Osteoblast (primary cell): ENCODE results near the gene UBA52. TPM values are rescaled to one million over a fixed set of nuclear protein-coding genes. Genes with fewer than 3 reads are reported as not detected.

ENCODE experiments used
- DNase-seq: peaks from one replicate; pipeline ENCODE4 v3.0.0; 2011; ENCODE audit warnings: low spot score, mixed read lengths; ENCODE audit not compliant: insufficient read length; ENCODE audit errors: missing footprints
- H2AFZ ChIP-seq: 2 replicates; pipeline ENCODE4 v1.6.0; 2011; ENCODE audit warnings: mild to moderate bottlenecking, low read length
- H3K27ac ChIP-seq: 2 replicates; pipeline ENCODE4 v1.5.1; 2011; ENCODE audit warnings: mild to moderate bottlenecking, low read depth, low read length, moderate library complexity
- H3K27me3 ChIP-seq: 2 replicates; pipeline ENCODE4 v1.6.0; 2012; ENCODE audit warnings: mild to moderate bottlenecking, control low read depth, inconsistent platforms, low read length, moderate library complexity; ENCODE audit not compliant: insufficient read depth
- H3K36me3 ChIP-seq: 2 replicates; pipeline ENCODE4 v1.5.1; 2011; ENCODE audit warnings: mild to moderate bottlenecking, low read length, control low read depth, moderate library complexity; ENCODE audit not compliant: insufficient read depth
- H3K4me1 ChIP-seq: 2 replicates; pipeline ENCODE4 v1.5.1; 2011; ENCODE audit warnings: mild to moderate bottlenecking, low read length, control low read depth, moderate library complexity; ENCODE audit not compliant: insufficient read depth
- H3K4me2 ChIP-seq: 2 replicates; pipeline ENCODE4 v1.6.0; 2011; ENCODE audit warnings: mild to moderate bottlenecking, low read length; ENCODE audit not compliant: insufficient read depth
- H3K4me3 ChIP-seq: fragments of 200-600 bp; sonication (generic); 3 replicates; pipeline ENCODE4 v1.5.1; 2012; ENCODE audit warnings: mild to moderate bottlenecking, low read length, inconsistent platforms; ENCODE audit not compliant: insufficient read depth
- H3K79me2 ChIP-seq: 2 replicates; pipeline ENCODE4 v1.6.0; 2012; ENCODE audit warnings: mild to moderate bottlenecking, low read length, control low read depth, inconsistent platforms; ENCODE audit not compliant: insufficient read depth
- H3K9me3 ChIP-seq: 2 replicates; pipeline ENCODE4 v1.5.1; 2011; ENCODE audit warnings: low read depth, low read length, control low read depth
- H4K20me1 ChIP-seq: 2 replicates; pipeline ENCODE4 v1.6.0; 2012; ENCODE audit warnings: mild to moderate bottlenecking, low read length, control low read depth; ENCODE audit not compliant: insufficient read depth
- CTCF ChIP-seq: IDR thresholded peaks from 2 replicates; pipeline ENCODE4 v1.5.1; 2011; ENCODE audit warnings: mild to moderate bottlenecking, low read depth, low read length, moderate library complexity; ENCODE audit errors: extremely low read depth
- total RNA-seq: library from RNA; depleted of rRNA; stranded (reverse); fragments of >200 nt; gene quantifications from 2 replicates; pipeline ENCODE4 v1.2.3, GENCODE V29; 2012

Gene UBA52
- total RNA-seq, 1 donor = 554 TPM

GRCh38 chr19:18612051-18612771 is 40.6 kb downstream of the UBA52 start:
- H2AFZ ChIP-seq = peak overlapping the region; percentile 41
- peak overlapping the region; percentile 69 for H3K4me3 ChIP-seq
- no peak overlapping the region for H3K27ac ChIP-seq
- peak; percentile 89 for DNase-seq
- H3K27me3 ChIP-seq = peaks cover 70% of the 10 kb centered on the region
- no peaks in the 10 kb centered on the region for H3K79me2 ChIP-seq
- no peaks in the 10 kb centered on the region for H3K9me3 ChIP-seq
- H3K4me2 ChIP-seq = peak overlapping the region; percentile 70
- H3K36me3 ChIP-seq = no peaks in the 10 kb centered on the region
- TF ChIP-seq CTCF = no peak
- no peaks in the 10 kb centered on the region for H4K20me1 ChIP-seq
- peaks cover 6% of the 10 kb centered on the region for H3K4me1 ChIP-seq

- Histone ChIP-seq H3K79me2 (no peaks in the 10 kb centered on the region), H4K20me1 (no peaks in the 10 kb centered on the region), H3K4me3 (peak within 1 kb of the TSS; percentile 69), H3K4me2 (peak within 1 kb of the TSS; percentile 70), H3K36me3 (no peaks in the 10 kb centered on the region), H3K27ac (no peak within 1 kb of the TSS), H3K9me3 (no peaks in the 10 kb centered on the region), H2AFZ (peak within 1 kb of the TSS; percentile 47), H3K4me1 (peaks cover 6% of the 10 kb centered on the region), H3K27me3 (peaks cover 63% of the 10 kb centered on the region)
- TF ChIP-seq CTCF = no peak
- DNase-seq = peak; percentile 95
These were observed 41.3 kb downstream of the UBA52 start, which contains the start of gene TMEM59L for GRCh38 chr19:18612772-18613588. Gene TMEM59L (plus strand): TSS chr19:18612870. CDS start chr19:18612959, 89 bp downstream.

GRCh38 chr19:18613589-18614234 is 42.1 kb downstream of the UBA52 start:
- peaks cover 55% of the 10 kb centered on the region for H3K27me3 ChIP-seq
- H3K27ac ChIP-seq = no peak overlapping the region
- no peak overlapping the region for H3K4me2 ChIP-seq
- TF ChIP-seq CTCF = no peak
- H4K20me1 ChIP-seq = no peaks in the 10 kb centered on the region
- no peaks in the 10 kb centered on the region for H3K9me3 ChIP-seq
- H3K4me3 ChIP-seq = no peak overlapping the region
- no peak overlapping the region for H2AFZ ChIP-seq
- H3K4me1 ChIP-seq = peaks cover 6% of the 10 kb centered on the region
- DNase-seq = peak; percentile 61
- H3K79me2 ChIP-seq = no peaks in the 10 kb centered on the region
- H3K36me3 ChIP-seq = no peaks in the 10 kb centered on the region
